GM19397 (cell line): ENCODE results near the gene ST8SIA6.

Experiments
- ATAC-seq: cut with Tn5 transposase; IDR thresholded peaks from one replicate; pipeline ENCODE4 v1.9.1; 2021; ENCODE audit warnings: mild to moderate bottlenecking, moderate library complexity; ENCODE audit not compliant: unreplicated experiment

Gene ST8SIA6

GRCh38 chr10:17276756-17277424, 177.5 kb downstream of the ST8SIA6 start:
- ATAC-seq: no peak

DNA sequence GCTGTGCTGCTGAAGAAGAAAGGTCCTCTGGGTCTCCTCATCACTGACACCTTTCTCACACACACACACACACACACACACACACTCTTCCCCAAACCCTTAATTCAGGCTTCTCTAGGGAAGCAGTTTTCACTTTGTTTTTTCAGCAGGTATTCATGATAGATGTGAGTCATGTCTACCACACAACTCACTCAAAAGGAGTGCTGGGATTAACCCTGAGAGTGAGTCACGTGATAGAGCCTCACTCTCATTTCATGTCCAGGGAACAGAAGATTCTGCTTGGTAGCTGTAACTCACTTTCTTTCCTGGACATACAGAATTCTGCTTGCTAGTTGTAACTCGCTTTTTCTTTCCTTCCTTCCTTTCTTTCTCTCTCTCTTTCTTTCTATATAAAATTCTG, 181.0 kb downstream of the ST8SIA6 start:
- no peak for ATAC-seq

GRCh38 chr10:17272648-17273047, 181.7 kb downstream of the ST8SIA6 start:
- ATAC-seq: no peak
